Smooth muscle cell (in vitro differentiated cells): ENCODE data around the gene ZNRF3. TPM values are rescaled to one million over a fixed set of nuclear protein-coding genes. Genes with fewer than 3 reads are reported as not detected.

Source experiments
- DNase-seq: peaks from one replicate; lab custom pipeline; 2025; ENCODE audit not compliant: unreplicated experiment; lab: John Stamatoyannopoulos, UW
- H2AFZ ChIP-seq: fragments of 200-600 bp; sonication (generic); 2 replicates; pipeline ENCODE4 v1.6.0; 2016; ENCODE audit warnings: antibody characterized with exemption, low read depth, mild to moderate bottlenecking
- H3F3A ChIP-seq: fragments of 200-600 bp; sonication (generic); 2 replicates; pipeline ENCODE4 v1.6.0; 2017; ENCODE audit warnings: antibody characterized with exemption, low read depth
- H3K27ac ChIP-seq: fragments of 200-600 bp; sonication (generic); 2 replicates; pipeline ENCODE4 v1.5.1; 2016; ENCODE audit warnings: low read depth, mild to moderate bottlenecking
- H3K27me3 ChIP-seq: fragments of 200-600 bp; sonication (generic); 2 replicates; pipeline ENCODE4 v1.6.1; 2016; ENCODE audit warnings: low read depth, mild to moderate bottlenecking
- H3K36me3 ChIP-seq: fragments of 200-600 bp; sonication (generic); 2 replicates; pipeline ENCODE4 v1.5.1; 2016; ENCODE audit warnings: low read depth
- H3K4me1 ChIP-seq: fragments of 200-600 bp; sonication (generic); 2 replicates; pipeline ENCODE4 v1.5.1; 2016; ENCODE audit warnings: low read depth
- H3K4me2 ChIP-seq: fragments of 200-600 bp; sonication (generic); 2 replicates; pipeline ENCODE4 v1.6.0; 2016; ENCODE audit warnings: mild to moderate bottlenecking
- H3K4me3 ChIP-seq: fragments of 200-600 bp; sonication (generic); 2 replicates; pipeline ENCODE4 v1.5.1; 2016; ENCODE audit warnings: mild to moderate bottlenecking
- H3K79me2 ChIP-seq: fragments of 200-600 bp; sonication (generic); 2 replicates; pipeline ENCODE4 v1.6.0; 2016; ENCODE audit warnings: low read depth, mild to moderate bottlenecking
- H3K9ac ChIP-seq: fragments of 200-600 bp; sonication (generic); 2 replicates; pipeline ENCODE4 v1.6.0; 2016; ENCODE audit warnings: low read depth
- H3K9me3 ChIP-seq: fragments of 200-600 bp; sonication (generic); replicated peaks from 2 replicates; pipeline ENCODE4 v1.5.1; 2016; ENCODE audit warnings: low read depth
- H4K20me1 ChIP-seq: fragments of 200-600 bp; sonication (generic); 2 replicates; pipeline ENCODE4 v1.6.0; 2016; ENCODE audit warnings: low read depth
- WGBS: methylation state at CpG from one replicate; pipeline ENCODE4 v1.1.7; 2016; ENCODE audit warnings: low lambda C conversion rate; 5-methylcytosine and 5-hydroxymethylcytosine counted together
- polyA plus RNA-seq: library from polyadenylated mRNA; unstranded; fragments of >200 nt; fragmentation: Nextera tagmentation; extraction: Ambion mirVana; gene quantifications from 2 replicates; pipeline ENCODE4 v1.2.1, GENCODE V29; 2016
- total RNA-seq: library from RNA; depleted of rRNA; stranded (reverse); fragments of >200 nt; gene quantifications from 2 replicates; pipeline ENCODE4 v1.2.3, GENCODE V29; 2014
- TF ChIP-seq, protein P1 (sequence below): fragments of 200-600 bp; sonication (generic); IDR thresholded peaks from 2 replicates; pipeline ENCODE4 v1.5.1; 2017; ENCODE audit warnings: borderline replicate concordance, mild to moderate bottlenecking, antibody characterized with exemption; ENCODE audit not compliant: insufficient read depth, poor library complexity, severe bottlenecking

Gene ZNRF3
- total and polyA plus RNA-seq, 2 experiments from 2014 or later: 4.7 to 5.5 TPM

- H3K9me3 ChIP-seq: no peaks in the 10 kb centered on the region
- H3K4me2 ChIP-seq: no peak overlapping the region
- 88% methylated on average over 5 of the region's 5 CpGs for WGBS
- H3K27ac ChIP-seq: no peak overlapping the region
- no peak overlapping the region for H3K9ac ChIP-seq
- H3K36me3 ChIP-seq: no peaks in the 10 kb centered on the region
- no peaks in the 10 kb centered on the region for H3F3A ChIP-seq
- H3K4me1 ChIP-seq: peaks cover 39% of the 10 kb centered on the region
- H3K79me2 ChIP-seq: no peaks in the 10 kb centered on the region
- H3K4me3 ChIP-seq: no peak overlapping the region
- no peak for DNase-seq
- no peak overlapping the region for H2AFZ ChIP-seq
- H4K20me1 ChIP-seq: peaks cover 28% of the 10 kb centered on the region
- TF ChIP-seq, protein P1, sequence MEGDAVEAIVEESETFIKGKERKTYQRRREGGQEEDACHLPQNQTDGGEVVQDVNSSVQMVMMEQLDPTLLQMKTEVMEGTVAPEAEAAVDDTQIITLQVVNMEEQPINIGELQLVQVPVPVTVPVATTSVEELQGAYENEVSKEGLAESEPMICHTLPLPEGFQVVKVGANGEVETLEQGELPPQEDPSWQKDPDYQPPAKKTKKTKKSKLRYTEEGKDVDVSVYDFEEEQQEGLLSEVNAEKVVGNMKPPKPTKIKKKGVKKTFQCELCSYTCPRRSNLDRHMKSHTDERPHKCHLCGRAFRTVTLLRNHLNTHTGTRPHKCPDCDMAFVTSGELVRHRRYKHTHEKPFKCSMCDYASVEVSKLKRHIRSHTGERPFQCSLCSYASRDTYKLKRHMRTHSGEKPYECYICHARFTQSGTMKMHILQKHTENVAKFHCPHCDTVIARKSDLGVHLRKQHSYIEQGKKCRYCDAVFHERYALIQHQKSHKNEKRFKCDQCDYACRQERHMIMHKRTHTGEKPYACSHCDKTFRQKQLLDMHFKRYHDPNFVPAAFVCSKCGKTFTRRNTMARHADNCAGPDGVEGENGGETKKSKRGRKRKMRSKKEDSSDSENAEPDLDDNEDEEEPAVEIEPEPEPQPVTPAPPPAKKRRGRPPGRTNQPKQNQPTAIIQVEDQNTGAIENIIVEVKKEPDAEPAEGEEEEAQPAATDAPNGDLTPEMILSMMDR: no peak
- H3K27me3 ChIP-seq: peaks cover 7% of the 10 kb centered on the region
These were observed 125.8 kb downstream of the ZNRF3 start for GRCh38 chr22:29009148-29009547.

- 87% methylated on average over 14 of the region's 14 CpGs for WGBS
- no peak overlapping the region for H3K4me2 ChIP-seq
- H3K27ac ChIP-seq: no peak overlapping the region
These were observed 128.1 kb downstream of the ZNRF3 start for GRCh38 chr22:29011240-29012100.

GRCh38 chr22:29012101-29012433 lies 128.7 kb downstream of the ZNRF3 start:
- Histone ChIP-seq H3K79me2 (no peaks in the 10 kb centered on the region), H3F3A (no peaks in the 10 kb centered on the region), H3K4me3 (no peak overlapping the region), H3K4me2 (no peak overlapping the region), H3K9ac (no peak overlapping the region), H3K36me3 (no peaks in the 10 kb centered on the region), H3K27ac (no peak overlapping the region), H3K9me3 (no peaks in the 10 kb centered on the region), H2AFZ (no peak overlapping the region), H3K4me1 (peaks cover 24% of the 10 kb centered on the region), H3K27me3 (no peaks in the 10 kb centered on the region), H4K20me1 (peaks cover 3% of the 10 kb centered on the region)
- no peak for DNase-seq
- 85% methylated on average over 4 of the region's 4 CpGs for WGBS
- TF ChIP-seq, protein P1: no peak

More at GRCh38 chr22:29011240-29012100, 128.1 kb downstream of the ZNRF3 start:
- H3K27me3 ChIP-seq: no peaks in the 10 kb centered on the region
- TF ChIP-seq, protein P1: no peak
- no peaks in the 10 kb centered on the region for H3K36me3 ChIP-seq
- H3K4me1 ChIP-seq: peaks cover 24% of the 10 kb centered on the region
- H3K9ac ChIP-seq: no peak overlapping the region
- no peaks in the 10 kb centered on the region for H3K79me2 ChIP-seq
- H3K9me3 ChIP-seq: no peaks in the 10 kb centered on the region
- no peak for DNase-seq
- H3K4me3 ChIP-seq: no peak overlapping the region
- H4K20me1 ChIP-seq: peaks cover 9% of the 10 kb centered on the region
- no peak overlapping the region for H2AFZ ChIP-seq
- H3F3A ChIP-seq: no peaks in the 10 kb centered on the region

GRCh38 chr22:29012952-29013351 lies 129.6 kb downstream of the ZNRF3 start:
- TF ChIP-seq, protein P1: no peak
- Histone ChIP-seq H3K36me3 (no peaks in the 10 kb centered on the region), H2AFZ (no peak overlapping the region), H3K4me1 (peaks cover 24% of the 10 kb centered on the region), H4K20me1 (no peaks in the 10 kb centered on the region), H3K79me2 (no peaks in the 10 kb centered on the region), H3K4me2 (no peak overlapping the region), H3K9ac (no peak overlapping the region), H3K9me3 (no peaks in the 10 kb centered on the region), H3K4me3 (no peak overlapping the region), H3K27me3 (no peaks in the 10 kb centered on the region), H3K27ac (no peak overlapping the region), H3F3A (no peaks in the 10 kb centered on the region)
- DNase-seq: no peak
- WGBS: 88% methylated on average over 4 of the region's 4 CpGs
